ENCODE measurements around the gene GATAD2B. TPM values are rescaled to one million over a fixed set of nuclear protein-coding genes. Genes with fewer than 3 reads are reported as not detected.
"Not testable (repeated sequence)": the region's sequence is repeated elsewhere in the genome, so short reads cannot be mapped to it uniquely, and the experiment has no call there.

The GATAD2B gene
- polyA plus RNA-seq, 3 donors from 2014 or later, result 1.3 to 5.5 (median 2.1) TPM

- Mint-ChIP-seq H3K36me3 (peaks cover 0 to 12% (median 9%) of the 10 kb centered on the region in 3 donors), H3K27ac (peak overlapping the region; percentile 92 to 99 (median 97)), H3K9me3 (no peaks in the 10 kb centered on the region), H3K4me3 (peak overlapping the region; percentile 92 to 95 (median 92)), H3K27me3 (ENCODE audit: low read depth in 3 of 3) (peaks cover 3 to 16% (median 9%) of the 10 kb centered on the region in 3 donors), H3K4me1 (peaks cover 55 to 56% of the 10 kb centered on the region in 2 donors)
- DNase-seq, result peak; percentile 94
Measured at GRCh38 chr1:153775458-153776327, 147.1 kb downstream of the GATAD2B start.

GRCh38 chr1:153774780-153775457, 147.9 kb downstream of the GATAD2B start, which contains the start of gene SLC27A3:
TSS of gene SLC27A3 (plus strand) at chr1:153775407. CDS start at chr1:153775498, 91 bp downstream.
- peak within 1 kb of the TSS; percentile 92 to 99 (median 97) for H3K27ac Mint-ChIP-seq
- peaks cover 55 to 56% of the 10 kb centered on the region in 2 donors for H3K4me1 Mint-ChIP-seq
- peaks cover 3 to 16% (median 9%) of the 10 kb centered on the region in 3 donors for H3K27me3 Mint-ChIP-seq (ENCODE audit: low read depth in 3 of 3)
- DNase-seq, result no peak
- H3K4me3 Mint-ChIP-seq, result peak within 1 kb of the TSS; percentile 92 to 95 (median 92)
- no peaks in the 10 kb centered on the region for H3K9me3 Mint-ChIP-seq
- H3K36me3 Mint-ChIP-seq, result peaks cover 0 to 14% (median 9%) of the 10 kb centered on the region in 3 donors

GRCh38 chr1:153774026-153774595, 148.7 kb downstream of the GATAD2B start:
- H3K27ac Mint-ChIP-seq, result peak overlapping the region; percentile 92 to 99 (median 97)
- peaks cover 3 to 16% (median 9%) of the 10 kb centered on the region in 3 donors for H3K27me3 Mint-ChIP-seq (ENCODE audit: low read depth in 3 of 3)
- H3K4me3 Mint-ChIP-seq, result peak overlapping the region; percentile 92 to 95 (median 92)
- DNase-seq, result peak in 2 of 3 donors; percentile 30 to 32
- no peaks in the 10 kb centered on the region for H3K9me3 Mint-ChIP-seq
- H3K4me1 Mint-ChIP-seq, result peaks cover 55% of the 10 kb centered on the region in 2 donors
- peaks cover 0 to 18% (median 4%) of the 10 kb centered on the region in 3 donors for H3K36me3 Mint-ChIP-seq

GRCh38 chr1:153773096-153773921, 149.5 kb downstream of the GATAD2B start:
- Mint-ChIP-seq H3K27ac (peak overlapping the region; percentile 92 to 99 (median 97)), H3K4me3 (peak overlapping the region; percentile 92 to 95 (median 92))

GRCh38 chr1:153771841-153772593, 150.8 kb downstream of the GATAD2B start:
- Mint-ChIP-seq H3K27ac (no peak overlapping the region), H3K4me1 (peaks cover 36% of the 10 kb centered on the region in 2 donors), H3K4me3 (no peak overlapping the region), H3K36me3 (peaks cover 10 to 25% (median 11%) of the 10 kb centered on the region in 3 donors), H3K9me3 (no peaks in the 10 kb centered on the region), H3K27me3 (ENCODE audit: low read depth in 3 of 3) (peaks cover 3 to 16% (median 9%) of the 10 kb centered on the region in 3 donors)
- no peak for DNase-seq

More at GRCh38 chr1:153773096-153773921, 149.5 kb downstream of the GATAD2B start:
- H3K4me1 Mint-ChIP-seq, result peaks cover 48% of the 10 kb centered on the region in 2 donors
- peak; percentile 56 to 66 (median 63) for DNase-seq
- no peaks in the 10 kb centered on the region for H3K9me3 Mint-ChIP-seq
- peaks cover 1 to 20% (median 5%) of the 10 kb centered on the region in 3 donors for H3K36me3 Mint-ChIP-seq
- peaks cover 3 to 16% (median 9%) of the 10 kb centered on the region in 3 donors for H3K27me3 Mint-ChIP-seq (ENCODE audit: low read depth in 3 of 3)

- H3K27ac Mint-ChIP-seq, result peak overlapping the region in 2 of 6 donors; percentile 39 to 49
Measured at GRCh38 chr1:153771261-153771660, 151.5 kb downstream of the GATAD2B start.

GRCh38 chr1:153770797-153771196, 152.0 kb downstream of the GATAD2B start:
- Mint-ChIP-seq H3K4me1 (peaks cover 26 to 27% of the 10 kb centered on the region in 2 donors), H3K27me3 (ENCODE audit: low read depth in 3 of 3) (peaks cover 3 to 12% (median 9%) of the 10 kb centered on the region in 3 donors), H3K4me3 (no peak overlapping the region), H3K36me3 (peaks cover 12 to 27% (median 12%) of the 10 kb centered on the region in 3 donors), H3K9me3 (no peaks in the 10 kb centered on the region), H3K27ac (no peak overlapping the region)
- DNase-seq, result no peak

More at GRCh38 chr1:153771261-153771660, 151.5 kb downstream of the GATAD2B start:
- Mint-ChIP-seq H3K36me3 (peaks cover 12 to 27% (median 12%) of the 10 kb centered on the region in 3 donors), H3K4me1 (peaks cover 28% of the 10 kb centered on the region in 2 donors), H3K27me3 (ENCODE audit: low read depth in 3 of 3) (peaks cover 3 to 12% (median 9%) of the 10 kb centered on the region in 3 donors), H3K9me3 (no peaks in the 10 kb centered on the region), H3K4me3 (no peak overlapping the region)
- no peak for DNase-seq

- Mint-ChIP-seq H3K36me3 (peaks cover 14 to 35% (median 18%) of the 10 kb centered on the region in 3 donors), H3K27me3 (ENCODE audit: low read depth in 3 of 3) (peaks cover 0 to 8% (median 3%) of the 10 kb centered on the region in 3 donors), H3K27ac (no peak overlapping the region), H3K9me3 (no peaks in the 10 kb centered on the region), H3K4me1 (peaks cover 14 to 15% of the 10 kb centered on the region in 2 donors), H3K4me3 (no peak overlapping the region)
- DNase-seq, result no peak
Measured at GRCh38 chr1:153769221-153769620, 153.6 kb downstream of the GATAD2B start.

- peaks cover 18 to 35% (median 18%) of the 10 kb centered on the region in 3 donors for H3K36me3 Mint-ChIP-seq
Measured at GRCh38 chr1:153768316-153769181, 154.2 kb downstream of the GATAD2B start.

GRCh38 chr1:153767519-153767918, 155.3 kb downstream of the GATAD2B start:
- Mint-ChIP-seq H3K36me3 (peaks cover 18 to 43% (median 24%) of the 10 kb centered on the region in 3 donors), H3K27me3 (ENCODE audit: low read depth in 3 of 3) (no peaks in the 10 kb centered on the region), H3K4me1 (no peaks in the 10 kb centered on the region), H3K4me3 (no peak overlapping the region), H3K9me3 (no peaks in the 10 kb centered on the region), H3K27ac (no peak overlapping the region)
- DNase-seq, result no peak

More at GRCh38 chr1:153768316-153769181, 154.2 kb downstream of the GATAD2B start:
- Mint-ChIP-seq H3K4me3 (no peak overlapping the region), H3K4me1 (peaks cover 8% of the 10 kb centered on the region in 2 donors), H3K9me3 (no peaks in the 10 kb centered on the region), H3K27me3 (ENCODE audit: low read depth in 3 of 3) (peaks cover 0 to 1% (median 0%) of the 10 kb centered on the region in 3 donors), H3K27ac (no peak overlapping the region)
- no peak for DNase-seq

- not testable (repeated sequence) for H3K4me3 Mint-ChIP-seq; H3K27me3 Mint-ChIP-seq (ENCODE audit: low read depth in 3 of 3); H3K4me1 Mint-ChIP-seq; H3K9me3 Mint-ChIP-seq; H3K27ac Mint-ChIP-seq; DNase-seq
- peaks cover 20 to 48% (median 27%) of the 10 kb centered on the region in 3 donors for H3K36me3 Mint-ChIP-seq
Measured at GRCh38 chr1:153766663-153767062, 156.1 kb downstream of the GATAD2B start.

Measured in immature natural killer cell (primary cell).